Central memory CD8-positive, alpha-beta T cell (primary cell): Measurements from ENCODE around the gene HMX3.
A peak's percentile ranks its signal among the peaks of the same experiment; 100 is the strongest.

Source experiments
- ATAC-seq: fragments of 150-1000 bp; cut with Tn5 transposase; replicated peaks from 2 replicates; pipeline ENCODE4 v1.10.0; 2022; ENCODE audit warnings: mild to moderate bottlenecking, moderate FRiP score, moderate number of reproducible peaks; ENCODE audit not compliant: poor library complexity, severe bottlenecking; ENCODE audit errors: extremely low read depth
- DNase-seq, 2 donors: peaks; one replicate each; pipeline ENCODE4 v3.0.0; 2021; ENCODE audit warnings: low spot score in 2 of 2
- H3K27ac Mint-ChIP-seq: one replicate; pipeline ENCODE4 v1.8.0; 2022; ENCODE audit warnings: low read depth, mild to moderate bottlenecking, moderate library complexity, mixed read lengths
- H3K27me3 Mint-ChIP-seq: one replicate; pipeline ENCODE4 v1.8.0; 2022; ENCODE audit warnings: mixed read lengths
- H3K36me3 Mint-ChIP-seq: one replicate; pipeline ENCODE4 v1.8.0; 2022; ENCODE audit warnings: mild to moderate bottlenecking, moderate library complexity, mixed read lengths; ENCODE audit not compliant: insufficient read depth
- H3K4me1 Mint-ChIP-seq: one replicate; pipeline ENCODE4 v1.8.0; 2022; ENCODE audit warnings: mixed read lengths
- H3K4me3 Mint-ChIP-seq: one replicate; pipeline ENCODE4 v1.8.0; 2022; ENCODE audit warnings: mild to moderate bottlenecking, moderate library complexity, mixed read lengths
- H3K9me3 Mint-ChIP-seq: one replicate; pipeline ENCODE4 v1.8.0; 2022; ENCODE audit warnings: mixed read lengths

Gene HMX3

DNA sequence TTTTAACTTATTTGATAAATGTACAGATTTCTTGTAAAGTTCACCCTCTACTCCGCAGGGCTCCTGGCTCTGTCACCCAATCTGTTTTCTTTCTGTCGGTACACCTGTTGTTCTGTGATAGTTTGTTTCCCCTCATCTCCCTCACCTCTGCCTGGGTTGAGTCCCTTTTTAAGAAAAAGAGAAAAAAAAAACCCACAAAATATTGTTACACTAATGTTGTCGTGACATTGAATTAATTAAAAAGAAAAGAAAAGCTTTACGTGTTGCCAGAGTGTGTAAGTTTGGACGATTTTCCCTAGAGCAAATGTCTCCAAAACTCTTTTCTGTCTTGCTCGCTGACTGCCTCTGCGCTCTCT, 3.4 kb downstream of the HMX3 start:
- Mint-ChIP-seq H3K36me3 (peaks cover 21% of the 10 kb centered on the region), H3K9me3 (no peaks in the 10 kb centered on the region), H3K27ac (no peak overlapping the region), H3K4me1 (peaks cover 46% of the 10 kb centered on the region), H3K27me3 (peaks cover 80% of the 10 kb centered on the region), H3K4me3 (peak overlapping the region; percentile 9)
- DNase-seq: no peak
- no peak for ATAC-seq

DNA sequence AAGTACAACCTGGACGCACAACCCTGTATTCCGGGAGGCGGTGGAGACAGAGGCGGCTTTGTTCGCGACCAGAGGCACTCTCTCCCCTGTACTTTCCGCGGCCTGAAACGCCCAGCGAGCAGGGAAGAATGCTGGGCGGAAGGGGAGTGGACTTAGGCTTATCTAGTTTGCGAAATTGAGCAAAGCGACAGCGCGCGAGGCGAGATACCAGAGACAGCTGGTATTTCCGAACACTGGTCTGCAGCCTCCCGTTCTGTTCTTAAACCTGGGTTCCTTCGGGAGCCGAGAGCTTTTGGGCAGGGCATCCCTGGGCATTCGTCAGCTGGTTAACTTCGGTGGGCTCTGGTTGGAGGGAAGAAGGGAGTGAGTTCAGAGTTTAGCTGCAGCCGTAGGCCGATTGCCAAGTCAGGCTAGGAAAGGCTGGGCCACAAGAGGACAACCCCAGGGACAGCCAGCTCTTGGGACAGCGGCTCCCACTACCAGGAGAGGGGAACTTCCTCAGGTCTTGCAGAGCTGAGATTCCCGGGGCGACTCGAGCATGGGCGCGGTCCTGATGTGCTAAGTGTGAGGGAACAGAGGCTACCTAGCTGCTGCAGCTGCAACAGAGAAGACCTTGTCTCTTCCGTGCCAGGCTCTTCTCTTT, 3.9 kb downstream of the HMX3 start:
- no peak for DNase-seq
- ATAC-seq: no peak
- H3K4me3 Mint-ChIP-seq: peak overlapping the region; percentile 9
- H3K27me3 Mint-ChIP-seq: peaks cover 80% of the 10 kb centered on the region
- no peak overlapping the region for H3K27ac Mint-ChIP-seq
- H3K9me3 Mint-ChIP-seq: no peaks in the 10 kb centered on the region
- H3K36me3 Mint-ChIP-seq: peaks cover 19% of the 10 kb centered on the region
- peaks cover 46% of the 10 kb centered on the region for H3K4me1 Mint-ChIP-seq

DNA sequence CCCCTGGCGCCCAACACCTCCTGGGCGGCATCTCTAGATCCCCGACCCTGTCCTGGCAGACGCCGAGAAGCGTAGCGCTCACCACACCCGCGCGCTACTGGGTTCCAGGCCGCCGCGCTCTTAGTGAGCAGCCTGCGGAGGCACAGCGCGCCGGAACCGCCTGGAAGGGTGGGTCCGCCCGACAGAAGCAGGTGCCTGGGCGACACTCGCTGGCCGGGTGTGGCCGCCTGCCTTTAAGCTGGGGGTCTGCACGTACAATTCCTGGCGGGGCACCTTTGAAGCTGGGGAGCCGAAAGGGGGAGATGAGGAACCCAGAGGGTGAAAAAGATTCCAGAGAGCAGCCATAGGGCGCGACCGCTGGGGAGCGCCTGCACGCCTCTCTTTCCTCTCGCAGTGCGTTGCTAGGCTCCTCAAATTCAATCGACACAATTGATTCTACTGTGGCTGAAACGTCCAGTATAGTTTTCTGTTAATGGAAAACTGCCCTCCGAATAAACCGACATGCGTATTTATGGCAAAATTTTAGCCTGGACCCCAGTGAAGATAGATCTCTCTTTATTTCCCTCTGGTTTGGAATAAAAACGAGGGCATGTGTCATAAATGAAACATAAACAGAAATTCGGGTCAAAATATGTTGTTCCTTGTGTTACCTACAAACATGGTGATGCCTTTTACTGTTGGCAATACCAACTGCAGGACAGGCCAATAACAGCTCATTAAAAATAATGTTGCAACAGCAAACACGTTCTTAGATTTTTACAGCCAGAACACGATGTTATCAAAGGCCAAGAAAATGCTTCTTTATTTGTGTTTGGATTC, 4.6 kb downstream of the HMX3 start:
- Mint-ChIP-seq H3K9me3 (no peaks in the 10 kb centered on the region), H3K4me1 (peaks cover 54% of the 10 kb centered on the region), H3K4me3 (no peak overlapping the region), H3K27me3 (peaks cover 87% of the 10 kb centered on the region), H3K27ac (no peak overlapping the region), H3K36me3 (peaks cover 20% of the 10 kb centered on the region)
- DNase-seq: no peak
- no peak for ATAC-seq

DNA sequence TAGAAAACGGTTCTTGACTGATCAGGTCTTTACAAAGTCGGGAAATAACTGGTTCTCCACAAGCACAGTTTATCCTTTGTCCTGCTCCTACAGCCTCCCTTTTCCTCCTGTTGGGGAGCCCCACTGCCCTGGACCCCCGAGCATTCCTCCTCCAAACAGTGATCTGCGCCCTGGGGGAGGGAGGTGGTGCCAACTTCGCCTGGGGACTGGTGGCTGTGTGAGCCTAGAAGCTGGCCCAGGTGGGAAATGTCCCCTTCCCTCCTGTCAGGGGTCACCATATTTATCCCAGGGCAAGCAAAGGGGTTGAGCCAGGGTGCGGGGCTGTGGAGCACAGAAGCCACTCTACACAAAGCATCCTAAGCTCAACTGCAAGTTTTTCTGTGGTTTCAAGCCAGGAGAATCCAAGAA, 5.2 kb downstream of the HMX3 start:
- DNase-seq (no peak), ATAC-seq (no peak)
- H3K36me3 Mint-ChIP-seq: peaks cover 23% of the 10 kb centered on the region
- H3K27me3 Mint-ChIP-seq: peaks cover 93% of the 10 kb centered on the region
- H3K9me3 Mint-ChIP-seq: no peaks in the 10 kb centered on the region
- H3K4me1 Mint-ChIP-seq: peaks cover 59% of the 10 kb centered on the region
- no peak overlapping the region for H3K4me3 Mint-ChIP-seq
- no peak overlapping the region for H3K27ac Mint-ChIP-seq

DNA sequence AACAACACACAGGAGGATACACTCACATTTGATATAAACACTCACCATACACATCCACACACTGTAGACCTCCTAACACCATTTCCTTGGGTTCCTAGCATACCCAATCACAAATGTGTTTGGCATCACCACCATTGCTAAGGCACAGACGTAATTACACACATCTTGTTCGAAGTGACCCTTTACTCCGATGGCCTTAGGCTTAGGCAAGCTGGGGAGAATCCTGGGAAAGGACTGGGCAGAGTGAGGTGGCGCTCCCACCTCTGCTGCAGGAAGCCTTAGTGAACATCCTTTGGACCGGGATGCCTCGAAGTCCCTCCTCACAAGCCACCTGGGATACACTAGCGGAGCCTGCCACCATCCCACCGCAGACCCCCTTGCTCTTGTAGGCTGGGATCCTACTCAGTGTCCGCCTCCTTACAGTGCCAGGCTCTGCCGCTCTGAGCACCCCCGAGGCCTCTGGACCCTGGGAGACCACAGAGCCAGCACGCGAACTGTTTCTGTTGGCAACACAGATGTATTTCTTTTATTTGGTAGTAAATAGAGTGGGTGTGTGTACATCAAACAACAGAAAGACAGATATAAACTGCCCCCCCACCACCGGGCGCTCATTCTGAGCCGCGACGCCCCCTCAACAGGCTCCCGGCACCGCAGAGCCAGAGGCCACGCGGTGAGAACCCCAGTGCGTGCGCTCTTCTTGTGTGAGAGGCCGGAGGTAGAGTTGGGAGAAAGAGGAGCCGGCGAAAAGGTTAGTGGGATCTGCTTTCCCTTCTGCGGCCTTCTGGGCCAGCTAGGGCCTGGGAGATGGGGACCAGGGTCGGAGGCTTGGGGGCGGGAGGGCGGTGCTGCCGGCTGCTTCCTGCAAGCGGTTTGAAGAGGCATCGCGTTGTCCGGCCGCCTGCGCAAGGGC, 6.3 kb downstream of the HMX3 start:
- Mint-ChIP-seq H3K4me3 (no peak overlapping the region), H3K27me3 (peaks cover 96% of the 10 kb centered on the region), H3K27ac (no peak overlapping the region), H3K4me1 (peaks cover 55% of the 10 kb centered on the region), H3K9me3 (no peaks in the 10 kb centered on the region), H3K36me3 (peaks cover 17% of the 10 kb centered on the region)
- ATAC-seq: no peak
- DNase-seq: no peak

DNA sequence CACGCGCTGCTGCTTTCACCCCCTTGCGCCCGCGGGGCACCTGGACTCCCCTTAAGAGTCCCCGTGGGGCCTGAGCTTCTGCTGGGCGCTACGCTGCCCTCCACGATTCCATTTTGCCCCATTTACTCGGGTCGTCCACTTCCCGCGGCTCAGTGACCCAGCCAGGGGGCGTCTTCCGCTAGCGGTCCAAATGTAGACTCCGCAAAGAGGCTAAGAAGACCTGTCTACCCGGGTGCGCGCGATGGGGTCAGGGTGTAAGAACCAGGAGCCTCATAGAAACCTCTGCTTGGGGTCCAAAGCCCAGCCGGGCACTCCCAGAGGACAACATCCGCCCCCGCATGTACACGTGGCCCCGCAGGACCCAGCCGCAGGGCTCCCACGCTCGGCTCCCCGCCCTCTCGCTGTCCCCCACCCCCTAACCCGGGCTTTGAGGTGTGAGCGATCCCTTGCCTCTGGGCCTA, 7.0 kb downstream of the HMX3 start:
- peaks cover 97% of the 10 kb centered on the region for H3K27me3 Mint-ChIP-seq
- no peak for DNase-seq
- peaks cover 57% of the 10 kb centered on the region for H3K4me1 Mint-ChIP-seq
- peaks cover 14% of the 10 kb centered on the region for H3K36me3 Mint-ChIP-seq
- H3K9me3 Mint-ChIP-seq: no peaks in the 10 kb centered on the region
- H3K4me3 Mint-ChIP-seq: no peak overlapping the region
- H3K27ac Mint-ChIP-seq: no peak overlapping the region
- no peak for ATAC-seq

DNA sequence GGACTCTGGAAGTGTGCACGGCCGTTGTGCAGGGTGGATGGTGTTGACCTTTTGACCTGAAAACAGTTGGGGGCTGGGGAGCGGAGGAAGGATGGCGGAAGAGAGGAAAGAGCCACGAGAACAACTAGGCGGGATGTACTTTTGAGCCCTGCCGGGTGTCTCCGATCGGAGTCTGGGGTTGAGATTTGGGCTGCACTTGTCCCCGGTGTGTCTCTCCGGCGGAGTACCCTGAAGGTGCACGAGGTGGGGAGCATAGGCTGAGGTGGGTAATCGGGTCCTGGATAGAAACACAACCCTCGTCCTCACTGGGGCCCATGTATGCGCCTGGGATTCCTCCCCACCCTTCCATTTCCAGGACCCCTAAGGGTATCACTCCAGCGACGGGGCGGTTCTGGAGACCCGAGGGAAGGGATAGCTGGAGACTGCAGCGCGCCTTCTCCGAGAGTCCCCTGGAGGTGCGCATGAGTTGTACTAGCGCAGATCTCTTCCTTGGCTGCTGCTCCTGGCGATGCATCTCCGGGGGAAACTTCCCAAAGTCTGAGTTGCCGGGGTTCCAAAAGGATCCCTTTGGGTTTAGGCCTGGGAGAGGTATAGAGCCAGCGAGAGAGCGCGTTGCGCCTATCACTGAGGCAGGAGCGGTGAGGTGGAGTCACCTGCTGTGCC, 7.5 kb downstream of the HMX3 start:
- DNase-seq: no peak
- no peak overlapping the region for H3K27ac Mint-ChIP-seq
- no peak for ATAC-seq
- peaks cover 57% of the 10 kb centered on the region for H3K4me1 Mint-ChIP-seq
- peaks cover 13% of the 10 kb centered on the region for H3K36me3 Mint-ChIP-seq
- peaks cover 92% of the 10 kb centered on the region for H3K27me3 Mint-ChIP-seq
- no peaks in the 10 kb centered on the region for H3K9me3 Mint-ChIP-seq
- H3K4me3 Mint-ChIP-seq: no peak overlapping the region

DNA sequence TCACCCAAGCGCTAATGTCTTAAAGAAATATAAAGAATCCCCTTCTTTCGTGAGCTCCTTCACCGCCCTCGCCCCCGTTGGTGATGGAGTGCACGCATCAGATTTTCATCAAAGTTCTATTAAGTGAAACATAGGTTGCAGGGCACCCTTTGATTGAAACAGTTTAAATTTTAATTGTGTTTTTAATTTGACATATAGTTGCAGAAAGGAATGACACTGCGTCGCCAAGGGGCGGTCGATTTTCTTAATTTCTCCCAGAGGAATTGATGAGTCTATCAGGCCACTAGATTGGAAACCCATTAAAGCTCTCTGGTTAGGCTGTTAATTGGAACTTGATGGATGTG, 8.0 kb downstream of the HMX3 start:
- Mint-ChIP-seq H3K4me3 (no peak overlapping the region), H3K4me1 (peaks cover 57% of the 10 kb centered on the region)
- no peak for ATAC-seq

DNA sequence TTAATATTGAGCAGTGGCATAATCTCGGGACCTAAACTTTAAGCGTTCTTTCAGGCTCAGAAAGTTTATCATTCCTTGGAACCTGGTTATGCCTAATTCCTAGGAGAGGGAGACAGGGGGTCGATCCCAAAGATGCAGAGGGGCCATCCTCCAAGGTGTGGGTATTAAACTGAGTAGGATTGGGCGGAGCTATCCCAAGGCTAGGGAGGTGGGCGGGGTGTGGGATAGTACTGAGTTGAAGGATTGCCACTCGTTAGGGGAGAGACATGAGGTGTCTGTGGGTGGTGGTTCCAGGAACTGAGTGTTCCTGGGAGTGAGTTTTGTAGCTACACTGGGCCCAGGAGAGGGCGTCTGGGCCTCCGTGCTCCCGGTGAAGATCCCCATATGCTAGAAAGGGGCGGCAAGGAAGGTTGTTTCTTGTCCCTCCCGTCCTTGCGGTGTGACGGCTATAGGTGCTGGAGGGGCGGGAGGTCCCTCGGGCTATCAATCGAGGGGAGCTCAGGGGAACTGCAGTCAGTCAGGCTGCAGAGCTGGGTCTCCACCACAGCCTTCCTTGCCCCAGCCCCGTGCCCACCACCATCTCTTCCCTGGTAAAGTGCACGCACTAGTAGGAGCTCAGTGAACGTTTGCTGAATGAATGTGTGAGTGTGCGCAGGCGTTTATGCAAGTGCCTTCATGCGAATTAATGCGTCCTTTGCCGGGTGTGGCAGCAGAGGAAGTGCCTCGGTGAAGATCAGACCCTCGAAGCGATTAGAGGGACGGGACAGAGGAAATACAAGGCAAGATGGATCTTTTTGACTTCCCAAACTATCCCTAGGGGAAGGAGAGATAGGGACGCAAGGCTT, 9.1 kb downstream of the HMX3 start:
- ATAC-seq (no peak), DNase-seq (no peak)
- Mint-ChIP-seq H3K36me3 (peaks cover 9% of the 10 kb centered on the region), H3K4me1 (peaks cover 52% of the 10 kb centered on the region), H3K27ac (peak overlapping the region; percentile 6), H3K4me3 (peak overlapping the region; percentile 34), H3K9me3 (no peaks in the 10 kb centered on the region), H3K27me3 (peaks cover 90% of the 10 kb centered on the region)

More for the DNA sequence above, 8.0 kb downstream of the HMX3 start:
- no peak overlapping the region for H3K27ac Mint-ChIP-seq
- H3K27me3 Mint-ChIP-seq: peaks cover 91% of the 10 kb centered on the region
- H3K36me3 Mint-ChIP-seq: peaks cover 11% of the 10 kb centered on the region
- DNase-seq: no peak
- H3K9me3 Mint-ChIP-seq: no peaks in the 10 kb centered on the region

DNA sequence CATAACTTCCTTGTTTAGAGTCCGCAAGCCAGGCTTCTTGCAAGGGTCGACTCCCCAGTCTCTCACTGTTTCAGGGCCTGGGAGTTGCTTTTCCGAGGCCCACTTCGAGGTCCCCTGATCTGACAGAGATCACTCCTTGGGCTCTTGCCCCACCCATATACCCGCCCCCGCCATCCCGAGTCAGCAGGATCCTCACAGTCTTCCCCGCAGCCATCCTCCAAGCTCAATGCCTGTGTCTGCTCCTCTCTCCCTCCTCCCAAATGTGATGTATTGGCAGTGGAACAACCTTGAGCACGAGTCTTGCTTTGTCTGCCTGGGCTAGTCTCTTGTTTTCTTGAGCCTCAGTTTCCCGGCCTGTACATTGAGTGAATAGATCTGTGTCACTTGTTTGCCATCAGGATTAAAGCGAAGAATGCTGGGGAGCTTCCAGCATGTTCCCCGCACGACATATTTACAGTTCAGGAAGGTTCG, 9.8 kb downstream of the HMX3 start:
- peaks cover 45% of the 10 kb centered on the region for H3K4me1 Mint-ChIP-seq
- DNase-seq (no peak), ATAC-seq (no peak)
- peaks cover 90% of the 10 kb centered on the region for H3K27me3 Mint-ChIP-seq
- no peak overlapping the region for H3K4me3 Mint-ChIP-seq
- H3K27ac Mint-ChIP-seq: peak overlapping the region; percentile 6
- H3K9me3 Mint-ChIP-seq: no peaks in the 10 kb centered on the region
- H3K36me3 Mint-ChIP-seq: peaks cover 13% of the 10 kb centered on the region

DNA sequence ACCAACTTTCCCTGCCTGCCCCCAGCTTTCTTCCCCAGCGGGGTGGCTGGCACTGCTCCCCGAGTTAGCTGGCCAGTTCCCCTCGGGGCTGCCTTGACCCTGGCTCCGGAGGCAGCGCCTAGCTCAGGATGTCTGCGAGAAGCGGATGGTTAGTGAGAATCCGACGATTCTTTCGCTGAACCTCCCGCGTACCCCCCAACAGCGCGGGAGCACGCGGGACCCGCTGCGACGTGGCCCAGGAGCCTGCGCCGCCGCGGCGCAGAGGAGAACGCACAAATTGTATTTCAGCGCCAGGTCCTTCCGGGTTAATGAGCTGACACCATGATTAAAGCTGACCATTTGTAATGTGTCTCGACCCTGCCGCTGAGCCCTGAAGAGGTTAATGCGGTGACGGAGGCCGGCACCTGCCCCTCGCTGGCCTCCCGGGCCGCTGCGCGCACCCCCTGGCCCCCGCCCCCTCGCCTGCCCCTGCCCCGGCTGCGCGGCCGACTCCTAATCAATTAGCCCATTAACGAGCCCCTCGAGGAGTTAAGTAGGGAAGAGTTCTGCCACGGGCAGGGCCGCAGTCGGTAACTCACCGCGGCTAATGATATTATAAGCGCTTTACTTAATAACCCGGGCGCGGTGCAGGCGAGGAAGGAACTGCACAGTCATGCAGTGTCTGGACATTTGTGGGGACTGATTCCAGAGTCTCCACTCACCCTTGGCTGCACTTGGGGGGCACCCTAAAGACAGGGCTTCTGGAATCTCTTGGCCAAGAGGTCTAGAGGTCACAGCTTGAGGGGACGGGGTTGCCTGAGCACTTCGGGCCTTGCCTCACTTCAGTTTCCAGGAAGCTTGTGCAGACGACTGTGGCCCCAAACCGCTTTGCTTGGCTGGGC, 10.5 kb downstream of the HMX3 start:
- no peak for ATAC-seq
- Mint-ChIP-seq H3K9me3 (no peaks in the 10 kb centered on the region), H3K27me3 (peaks cover 83% of the 10 kb centered on the region), H3K4me3 (peak overlapping the region; percentile 34), H3K4me1 (peaks cover 44% of the 10 kb centered on the region), H3K27ac (no peak overlapping the region), H3K36me3 (peaks cover 11% of the 10 kb centered on the region)
- DNase-seq: no peak
